Measurements from ENCODE around the gene CLOCK. TPM values are rescaled to one million over a fixed set of nuclear protein-coding genes. Genes with fewer than 3 reads are reported as not detected.

CLOCK gene
- polyA plus RNA-seq, 1 of the 3 experiments (the other 2 are of a cell fraction), result 4.2 TPM

GRCh38 chr4:55534306-55534705 is 12.4 kb downstream of the CLOCK start:
- no peak overlapping the region for H3K9ac ChIP-seq

More at GRCh38 chr4:55534306-55534705, 12.4 kb downstream of the CLOCK start:
- no peak for DNase-seq
- Histone ChIP-seq H3K36me3 (replicated peaks in 1 of 2; ENCODE audit: control insufficient read depth in 1 of 2, insufficient read depth in 2 of 2, low read length in 1 of 2) (peaks cover 0 to 17% of the 10 kb centered on the region in 2 experiments), H3F3A (replicated peaks; ENCODE audit: insufficient read depth) (no peaks in the 10 kb centered on the region), H3K4me1 (ENCODE audit: control insufficient read depth in 1 of 2, insufficient read depth in 2 of 2, low read depth in 1 of 2, low read length in 1 of 2) (no peaks in the 10 kb centered on the region), H3K27me3 (ENCODE audit: insufficient read depth) (no peaks in the 10 kb centered on the region), H2AFZ (ENCODE audit: low read depth) (no peak overlapping the region), H3K27ac (ENCODE audit: low read depth in 2 of 2, low read length in 1 of 2) (no peak overlapping the region), H3K4me3 (ENCODE audit: low read depth in 2 of 2, low read length in 1 of 2) (no peak overlapping the region), H3K9me3 (0 out of 2 replicates have a peak, but pooled peaks cover 4% of the 10 kb centered on the region), H3K9me2 (no peaks in the 10 kb centered on the region), H3K4me2 (no peak overlapping the region), H4K20me1 (ENCODE audit: insufficient read depth) (no peaks in the 10 kb centered on the region), H3K79me2 (ENCODE audit: insufficient read depth) (peaks cover 96% of the 10 kb centered on the region)
- TF ChIP-seq FOXJ3 (CRISPR knock-in tag; IDR thresholded peaks at IDR 0.05) (no peak), CTCF (IDR thresholded peaks at IDR 0.05) (no peak), SMC3 (IDR thresholded peaks at IDR 0.05; ENCODE audit: low read depth, low read length) (no peak), JUND (IDR thresholded peaks at IDR 0.05) (no peak), EZH2phosphoT487 (IDR thresholded peaks at IDR 0.05; ENCODE audit: borderline replicate concordance, low read depth) (no peak), TEAD4 (IDR thresholded peaks at IDR 0.05; ENCODE audit: borderline replicate concordance, insufficient read depth) (no peak), IRF3 (IDR thresholded peaks at IDR 0.05; ENCODE audit: low read depth, low read length) (no peak), GABPA (IDR thresholded peaks at IDR 0.05; ENCODE audit: low read depth) (no peak), TCF12 (IDR thresholded peaks at IDR 0.05) (no peak), POLR2AphosphoS5 (IDR thresholded peaks at IDR 0.05; ENCODE audit: low read depth, low read length) (no peak), NRF1 (IDR thresholded peaks at IDR 0.05; ENCODE audit: low read depth, low read length) (no peak), RXRA (IDR thresholded peaks at IDR 0.05; ENCODE audit: borderline replicate concordance, low read depth) (no peak), ELF1 (IDR thresholded peaks at IDR 0.05) (no peak), RFX5 (IDR thresholded peaks at IDR 0.05; ENCODE audit: low read length) (no peak), FOXM1 (IDR thresholded peaks at IDR 0.05; ENCODE audit: low read depth) (no peak), CHD2 (IDR thresholded peaks at IDR 0.05; ENCODE audit: low read length, partially characterized antibody) (no peak), RAD21 (IDR thresholded peaks at IDR 0.05; ENCODE audit: low read length) (no peak), YY1 (IDR thresholded peaks at IDR 0.05; ENCODE audit: low read depth) (no peak)
- TF ChIP-seq, protein P1, sequence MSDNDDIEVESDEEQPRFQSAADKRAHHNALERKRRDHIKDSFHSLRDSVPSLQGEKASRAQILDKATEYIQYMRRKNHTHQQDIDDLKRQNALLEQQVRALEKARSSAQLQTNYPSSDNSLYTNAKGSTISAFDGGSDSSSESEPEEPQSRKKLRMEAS (IDR thresholded peaks at IDR 0.05; ENCODE audit: low read depth), result no peak
- TF ChIP-seq, protein P2, sequence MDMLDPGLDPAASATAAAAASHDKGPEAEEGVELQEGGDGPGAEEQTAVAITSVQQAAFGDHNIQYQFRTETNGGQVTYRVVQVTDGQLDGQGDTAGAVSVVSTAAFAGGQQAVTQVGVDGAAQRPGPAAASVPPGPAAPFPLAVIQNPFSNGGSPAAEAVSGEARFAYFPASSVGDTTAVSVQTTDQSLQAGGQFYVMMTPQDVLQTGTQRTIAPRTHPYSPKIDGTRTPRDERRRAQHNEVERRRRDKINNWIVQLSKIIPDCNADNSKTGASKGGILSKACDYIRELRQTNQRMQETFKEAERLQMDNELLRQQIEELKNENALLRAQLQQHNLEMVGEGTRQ (IDR thresholded peaks at IDR 0.05; ENCODE audit: borderline replicate concordance, low read depth, low read length), result no peak
- ChIA-PET POLR2A (no interaction called here), CTCF (interaction anchor here (1.0 kb wide), 1 partner anchor 20 kb away, joined by 3 read pairs; no protein-coding TSS in a partner anchor)
